Ecto neural progenitor cell (in vitro differentiated cells): Measurements from ENCODE around the gene MTCL3.
A peak's percentile ranks its signal among the peaks of the same experiment; 100 is the strongest.
"Not testable (repeated sequence)": the region's sequence is repeated elsewhere in the genome, so short reads cannot be mapped to it uniquely, and the experiment has no call there.

Experiments used
- DNase-seq: peaks from one replicate; pipeline ENCODE4 v3.0.0-alpha.2; 2018; ENCODE audit warnings: low spot score

The MTCL3 gene

DNA sequence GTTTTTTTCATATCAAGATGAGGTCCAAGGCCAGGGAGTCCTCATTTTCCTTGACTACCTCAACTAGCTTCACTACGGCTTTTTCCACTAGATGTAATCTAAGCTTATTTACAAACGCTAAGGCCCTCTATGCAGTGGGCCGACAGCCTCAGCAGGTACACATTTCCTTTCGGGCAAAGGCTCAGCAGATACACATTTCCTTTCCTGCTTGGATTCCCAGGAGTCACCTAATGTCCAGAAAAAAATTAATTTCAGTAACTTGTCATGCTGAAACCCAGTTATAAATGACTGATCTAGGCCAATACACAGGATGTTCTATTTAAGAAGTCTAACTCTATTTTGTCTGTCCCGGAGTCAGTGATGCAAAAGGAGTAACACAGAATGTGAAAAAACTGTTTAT is 52.7 kb downstream of the MTCL3 start:
- DNase-seq: no peak

- DNase-seq: peak; percentile 68
Observed at GRCh38 chr6:127464881-127465459, 54.2 kb downstream of the MTCL3 start.

DNA sequence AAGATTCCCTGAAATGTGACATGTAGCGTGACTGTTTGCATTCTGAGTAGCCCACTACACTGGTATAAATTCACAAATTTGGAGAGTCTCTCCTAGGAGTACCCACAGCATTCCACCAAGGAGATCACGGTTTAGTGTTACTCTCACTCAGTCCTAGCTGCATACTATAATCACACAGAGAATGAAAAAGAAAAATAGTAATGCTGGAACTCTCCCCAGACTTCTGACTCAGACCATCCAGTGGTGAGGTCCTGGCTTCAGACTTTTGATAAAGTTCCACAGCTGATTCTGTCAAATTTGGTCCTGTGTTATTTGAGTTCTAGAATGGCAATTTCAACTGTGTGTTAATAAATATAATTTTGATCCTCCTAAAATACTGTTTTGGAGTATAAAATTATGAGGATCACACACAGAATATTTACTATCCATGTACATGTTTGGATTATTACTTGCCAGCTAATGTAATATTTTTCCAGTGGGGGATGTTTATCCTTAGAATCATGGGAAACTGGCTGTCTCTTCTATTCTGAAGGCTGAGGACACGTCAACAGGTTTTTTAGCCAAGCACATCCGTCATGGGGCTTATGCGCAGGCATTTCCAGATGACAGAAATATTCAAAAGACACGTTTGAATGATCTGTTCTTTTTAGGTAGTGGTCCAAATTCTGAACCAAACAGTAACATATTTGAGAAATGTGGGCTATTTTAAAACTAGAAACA is 54.8 kb downstream of the MTCL3 start:
- no peak for DNase-seq

GRCh38 chr6:127463056-127463455 is 56.1 kb downstream of the MTCL3 start:
- no peak for DNase-seq

DNA sequence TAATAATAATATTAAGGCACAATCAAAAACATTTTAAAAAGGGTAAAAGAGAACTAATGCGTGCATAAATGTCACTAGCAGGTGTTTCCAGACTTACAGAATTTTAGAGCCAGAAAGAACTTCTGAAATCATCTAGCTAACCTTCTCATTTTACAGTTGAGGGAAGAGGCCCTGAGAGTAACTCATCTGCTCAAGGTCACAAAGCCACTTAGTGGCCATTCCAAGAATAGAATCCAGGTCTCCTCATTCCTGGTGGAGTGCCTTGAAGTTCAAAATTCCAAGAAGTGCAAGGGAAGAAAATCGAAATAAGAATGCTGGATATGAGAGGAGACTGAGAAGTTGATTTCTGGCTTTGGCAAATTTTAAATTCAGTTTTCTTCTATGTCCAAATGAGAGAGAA is 56.8 kb downstream of the MTCL3 start:
- DNase-seq: no peak

DNA sequence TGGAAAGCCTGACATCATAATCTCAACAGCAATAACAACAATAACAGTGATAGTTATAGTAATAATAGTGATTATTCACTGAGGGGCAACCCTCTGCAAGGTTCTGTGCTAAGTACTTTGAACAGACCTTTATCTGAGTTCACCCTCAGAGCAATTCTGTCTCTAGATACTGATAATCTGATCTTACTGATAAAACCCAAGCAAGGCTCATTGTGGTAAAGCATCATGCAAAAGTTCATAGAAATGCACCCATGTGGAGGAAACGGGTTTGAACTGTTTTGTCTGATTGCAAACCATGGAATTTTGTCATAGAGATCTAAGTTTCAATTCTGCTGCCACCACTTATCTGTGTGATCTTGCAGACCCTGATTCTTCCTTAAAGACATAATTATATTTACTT is 58.7 kb downstream of the MTCL3 start:
- no peak for DNase-seq

DNA sequence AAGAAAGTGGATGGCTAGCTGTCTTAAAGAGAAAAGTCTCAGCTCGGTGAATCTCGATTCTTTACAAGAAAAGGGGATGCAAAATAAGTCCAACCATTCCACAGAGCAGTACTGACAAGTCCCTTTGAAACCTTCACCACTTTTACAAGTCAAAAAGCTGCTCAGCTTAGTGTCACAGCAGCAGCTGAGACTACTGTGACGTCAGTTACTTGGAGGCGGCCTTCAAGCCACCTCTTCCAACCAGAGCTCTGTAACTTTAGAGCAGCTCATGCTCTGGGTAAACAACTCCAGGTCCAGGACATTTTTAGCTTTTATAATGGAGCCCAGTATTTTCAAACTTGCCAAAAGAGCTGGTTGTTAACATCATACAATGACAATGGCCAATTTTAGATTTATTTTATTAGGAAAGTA is 59.9 kb downstream of the MTCL3 start, which contains the start of gene KIAA0408:
TSS of gene KIAA0408 (minus strand) at position 159 of the 411 bp plus-strand sequence. CDS start 5,408 bp downstream, outside the sequence.
- DNase-seq: peak; percentile 56

DNA sequence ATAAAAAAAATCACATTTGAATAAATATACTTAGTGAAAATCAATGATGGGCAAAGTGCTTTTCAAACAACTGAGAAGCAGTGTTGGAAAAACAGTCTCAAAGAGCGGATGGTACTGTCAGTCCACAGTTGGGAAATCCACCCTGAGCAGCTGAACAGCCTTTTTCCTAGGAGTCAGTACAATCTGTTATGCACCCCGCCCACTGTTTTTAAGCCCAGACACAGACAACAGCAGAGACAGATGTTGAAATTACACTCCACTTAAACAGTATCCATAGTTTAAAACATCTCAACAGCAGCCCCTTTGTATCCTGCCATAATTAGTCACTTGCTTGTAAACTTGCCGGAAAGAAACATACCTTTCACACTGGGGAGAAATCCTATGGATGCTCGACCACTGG is 60.3 kb downstream of the MTCL3 start:
- no peak for DNase-seq

- no peak for DNase-seq
Observed at GRCh38 chr6:127458222-127458621, 60.9 kb downstream of the MTCL3 start.

GRCh38 chr6:127457456-127458064 is 61.6 kb downstream of the MTCL3 start:
- DNase-seq: no peak

- DNase-seq: no peak
Observed at GRCh38 chr6:127456465-127456864, 62.7 kb downstream of the MTCL3 start.

DNA sequence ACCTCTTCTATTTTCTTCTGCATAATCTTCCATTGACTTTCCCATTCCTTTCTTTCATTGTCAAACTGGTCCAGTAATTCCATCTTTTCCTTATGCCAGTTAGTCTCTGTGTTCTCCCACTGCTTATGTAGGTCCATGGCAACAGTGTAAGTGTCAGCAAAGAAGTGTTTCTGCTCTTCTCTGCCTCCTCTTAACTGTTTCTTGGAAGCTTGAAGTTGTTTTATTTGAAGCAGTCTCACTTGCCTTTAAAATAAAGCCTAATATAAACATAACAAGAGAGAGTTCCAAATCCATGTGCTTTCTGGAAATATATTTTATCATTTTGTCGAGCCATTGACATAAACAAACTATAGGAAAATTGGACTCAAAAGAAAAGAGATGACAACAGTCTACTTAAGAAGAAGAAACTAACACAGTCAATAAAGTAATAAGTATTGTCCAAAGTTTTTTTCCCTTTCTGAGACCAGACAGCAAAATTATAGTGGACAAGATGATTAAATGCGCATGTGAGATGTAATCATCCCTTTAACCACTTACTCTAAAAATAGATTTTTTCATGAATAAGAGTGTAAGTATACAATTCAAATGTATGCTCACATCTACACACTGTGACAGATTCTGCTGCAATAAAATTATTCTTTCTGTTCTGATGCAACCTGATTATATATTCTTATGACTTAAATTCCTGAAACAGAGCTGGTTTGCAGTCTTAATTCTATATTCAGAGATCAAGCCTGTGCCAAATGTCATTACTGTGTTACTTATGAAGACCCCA is 65.1 kb downstream of the MTCL3 start:
- DNase-seq: no peak

GRCh38 chr6:127452803-127453202 is 66.3 kb downstream of the MTCL3 start:
- no peak for DNase-seq

GRCh38 chr6:127451388-127451787 is 67.7 kb downstream of the MTCL3 start:
- no peak for DNase-seq

DNA sequence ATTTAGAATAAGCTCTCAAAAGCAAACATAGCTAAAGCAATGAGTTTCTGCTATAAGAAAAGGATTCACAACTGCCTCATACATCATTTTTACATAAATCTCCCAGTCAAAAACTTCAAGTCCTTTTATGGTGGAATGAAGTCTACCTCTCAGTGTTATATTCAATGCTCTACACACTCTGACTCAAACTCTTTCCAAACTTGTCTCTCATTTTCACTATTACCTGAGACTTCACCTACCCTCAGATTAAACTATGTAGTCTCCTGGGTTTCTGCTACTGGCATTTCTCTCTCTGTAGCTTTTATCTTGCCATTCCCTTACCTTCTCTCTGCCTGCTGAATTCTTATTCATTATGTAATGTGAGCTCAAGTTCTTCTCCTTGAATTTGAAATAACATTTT is 71.4 kb downstream of the MTCL3 start:
- no peak for DNase-seq

DNA sequence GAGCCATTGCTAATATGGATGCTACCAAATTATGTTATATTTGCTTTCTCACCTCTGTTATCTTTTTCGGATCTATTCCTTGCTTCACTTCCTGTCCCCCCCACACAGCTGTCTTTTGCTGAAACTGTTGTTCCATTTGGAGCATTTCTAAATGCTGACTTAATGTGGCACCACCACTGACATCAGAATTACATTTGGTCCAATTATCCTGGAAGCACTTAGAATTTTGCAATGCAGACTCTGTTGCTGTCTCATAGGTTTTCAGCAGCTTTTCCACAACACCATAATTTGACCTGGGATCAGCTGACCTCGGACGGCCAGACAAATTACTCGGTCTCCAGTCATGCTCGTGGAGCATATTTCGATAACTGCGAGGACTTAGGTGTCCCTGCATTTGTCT is 72.8 kb downstream of the MTCL3 start:
- no peak for DNase-seq

DNA sequence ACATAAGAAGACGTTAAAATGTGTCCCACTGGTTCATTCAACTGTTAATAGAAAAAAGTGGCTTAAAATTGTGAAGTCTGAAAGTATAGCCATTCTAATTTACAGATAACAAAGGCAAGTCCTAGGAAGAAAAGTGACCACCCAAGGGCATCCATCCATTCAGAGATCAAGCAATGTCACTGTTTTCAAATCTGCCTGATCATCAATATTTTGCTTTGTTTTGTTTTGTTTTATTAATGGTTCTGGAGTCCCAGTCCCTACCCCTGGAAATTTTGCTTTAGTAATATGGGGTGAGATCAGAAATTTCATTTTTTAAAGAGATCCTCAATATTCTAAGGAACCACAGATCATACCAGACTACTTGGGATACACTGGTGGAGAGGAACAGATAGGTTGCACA is 77.3 kb downstream of the MTCL3 start:
- DNase-seq: no peak

GRCh38 chr6:127439718-127440117 is 79.4 kb downstream of the MTCL3 start:
- DNase-seq: no peak

DNA sequence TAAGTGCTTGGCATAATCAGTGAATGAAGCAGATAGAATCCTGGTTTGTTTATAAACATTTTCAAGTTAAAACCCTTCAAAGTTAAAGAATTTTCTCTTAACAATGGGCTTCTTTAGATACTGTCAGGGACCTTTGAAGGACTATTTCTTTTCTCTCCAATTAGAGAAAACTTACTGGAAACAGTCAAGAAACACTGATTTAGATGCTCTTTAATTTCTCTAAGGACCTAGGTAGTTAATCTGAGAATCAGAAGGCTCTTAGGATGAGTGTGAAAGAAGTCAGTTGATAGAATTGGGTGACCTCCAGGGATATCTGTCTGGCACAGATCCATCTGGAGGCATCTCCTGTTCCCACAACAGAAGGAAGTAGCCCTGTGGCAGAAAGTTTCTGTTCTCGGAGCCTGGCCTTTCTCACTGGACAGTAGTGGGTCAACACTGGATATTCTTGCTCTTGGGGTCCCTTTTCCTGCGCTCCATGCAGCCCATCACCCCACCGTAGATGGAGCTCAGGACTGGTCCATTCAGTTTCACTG is 82.5 kb downstream of the MTCL3 start:
- no peak for DNase-seq

DNA sequence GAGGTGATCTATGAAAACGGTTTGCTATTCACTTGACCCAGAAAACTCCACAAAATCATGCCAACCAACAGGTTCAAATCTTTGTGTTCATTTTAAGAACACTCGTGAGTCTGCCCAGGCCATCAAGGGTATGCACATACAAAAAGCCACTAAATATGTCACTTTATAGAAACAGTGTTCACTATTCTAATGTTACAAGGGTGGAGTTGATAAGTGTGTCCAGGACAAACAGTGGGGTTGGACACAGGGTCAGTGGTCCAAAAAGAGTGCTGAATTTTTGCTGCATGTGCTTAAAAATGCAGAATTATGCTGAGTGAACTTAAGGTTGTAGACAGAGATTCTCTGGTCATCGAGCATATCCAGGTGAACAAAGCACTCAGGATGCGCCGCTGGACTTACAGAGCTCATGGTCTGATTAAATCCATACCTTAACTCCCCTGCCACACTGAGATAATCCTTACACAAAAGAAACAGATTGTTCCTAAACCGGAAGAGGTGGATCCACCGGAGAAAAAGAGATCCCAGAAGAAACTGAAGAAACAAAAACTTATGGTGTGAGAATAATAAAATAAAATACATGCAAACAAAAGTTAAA is 83.4 kb downstream of the MTCL3 start:
- DNase-seq: no peak

- no peak for DNase-seq
Observed at GRCh38 chr6:127434651-127435050, 84.5 kb downstream of the MTCL3 start.

DNA sequence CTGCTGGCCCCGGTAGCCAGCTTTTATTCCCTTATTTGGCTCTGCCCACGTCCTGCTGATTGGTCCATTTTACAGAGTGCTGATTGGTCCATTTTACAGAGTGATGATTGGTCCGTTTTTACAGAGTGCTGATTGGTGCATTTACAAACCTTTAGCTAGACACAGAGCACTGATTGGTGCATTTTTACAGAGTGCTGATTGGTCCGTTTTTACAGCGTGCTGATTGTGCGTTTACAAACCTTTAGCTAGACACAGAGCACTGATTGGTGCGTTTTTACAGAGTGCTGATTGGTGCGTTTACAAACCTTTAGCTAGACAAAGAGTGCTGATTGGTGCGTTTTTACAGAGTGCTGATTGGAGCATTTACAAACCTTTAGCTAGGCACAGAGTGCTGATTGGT is 90.6 kb downstream of the MTCL3 start:
- not testable (repeated sequence) for DNase-seq
